ENCODE measurements around the gene DCDC2B.
"Not testable (repeated sequence)": the region's sequence is repeated elsewhere in the genome, so short reads cannot be mapped to it uniquely, and the experiment has no call there.

DCDC2B gene

DNA sequence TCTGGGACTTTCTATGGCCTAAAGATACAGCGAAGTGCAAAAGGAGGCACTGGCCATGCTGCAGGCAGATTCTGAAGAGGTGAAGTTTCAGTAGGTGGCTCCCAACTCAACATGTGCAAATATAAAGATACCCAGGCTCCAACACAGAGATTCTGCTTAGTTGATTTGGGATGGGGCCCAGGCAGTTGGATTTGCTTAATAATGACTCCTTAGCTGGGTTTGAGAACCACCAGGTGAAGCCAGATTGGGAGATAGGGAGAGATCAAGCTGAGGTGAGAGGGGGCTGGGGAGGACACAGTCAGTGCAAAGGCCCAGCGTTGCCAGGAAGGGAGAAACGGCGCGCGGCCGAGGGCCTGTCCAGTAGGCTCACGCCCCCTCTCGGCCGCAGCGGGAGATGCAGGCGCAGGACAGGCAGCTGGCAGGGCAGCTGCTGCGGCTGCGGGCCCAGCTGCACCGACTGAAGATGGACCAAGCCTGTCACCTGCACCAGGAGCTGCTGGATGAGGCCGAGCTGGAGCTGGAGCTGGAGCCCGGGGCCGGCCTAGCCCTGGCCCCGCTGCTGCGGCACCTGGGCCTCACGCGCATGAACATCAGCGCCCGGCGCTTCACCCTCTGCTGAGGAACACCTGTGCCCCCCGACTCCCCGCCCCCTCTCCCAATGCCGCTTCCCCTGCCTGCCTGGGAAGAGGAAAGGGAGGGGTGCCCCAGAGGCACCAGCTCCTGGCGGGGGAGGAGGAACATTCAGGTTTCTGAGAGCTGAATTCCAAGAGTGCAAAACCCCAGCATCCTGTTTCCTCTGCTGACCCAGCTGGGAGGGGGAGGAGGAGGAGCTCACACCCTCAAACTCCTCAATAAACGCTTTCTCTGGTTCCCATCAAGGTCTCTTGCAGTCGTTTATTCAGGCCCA, 39.3 kb downstream of the DCDC2B start:
- in situ Hi-C loops (cut with HindIII; ENCODE audit: low pct_ligation_motif_present, low pct_unique_long_range_greater_than_20kb, low sequenced_read_pairs) = no loop called here
- DNase-seq = peak; percentile 13

DNA sequence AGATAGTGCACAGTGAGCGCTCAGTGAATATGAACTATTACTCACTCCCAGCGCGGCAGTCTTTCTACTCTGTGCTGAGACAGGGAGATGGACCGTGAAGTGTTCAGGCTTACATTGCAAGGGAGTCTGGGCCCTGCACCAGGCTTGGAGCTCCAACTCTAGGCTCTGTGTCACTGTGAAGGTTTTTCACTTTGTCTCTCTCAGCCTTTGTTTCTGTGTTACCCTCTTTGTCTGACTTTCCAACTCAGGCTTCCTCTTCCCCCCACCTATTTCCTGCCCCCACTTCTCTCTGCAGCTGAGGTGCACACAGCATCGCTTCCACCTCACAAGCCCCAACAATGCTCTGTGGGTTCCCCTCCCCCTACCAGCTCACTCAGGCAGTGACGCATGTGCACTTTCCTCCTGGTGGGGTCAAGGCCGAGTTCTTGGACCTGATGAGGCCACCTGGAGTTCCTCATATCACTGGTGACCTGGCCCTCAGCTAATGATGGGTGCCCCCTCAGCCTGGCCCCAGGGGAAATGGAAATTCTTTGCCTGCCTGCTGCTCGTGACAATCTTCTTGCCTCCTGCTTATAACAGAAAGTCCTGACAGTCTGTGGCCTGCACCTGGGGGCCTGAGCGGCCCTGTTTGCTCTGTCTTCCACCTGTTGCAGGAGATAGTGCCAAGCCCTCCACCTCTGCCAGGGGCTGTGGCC, 41.1 kb downstream of the DCDC2B start:
- in situ Hi-C loops (cut with HindIII; ENCODE audit: low pct_ligation_motif_present, low pct_unique_long_range_greater_than_20kb, low sequenced_read_pairs) = no loop called here

DNA sequence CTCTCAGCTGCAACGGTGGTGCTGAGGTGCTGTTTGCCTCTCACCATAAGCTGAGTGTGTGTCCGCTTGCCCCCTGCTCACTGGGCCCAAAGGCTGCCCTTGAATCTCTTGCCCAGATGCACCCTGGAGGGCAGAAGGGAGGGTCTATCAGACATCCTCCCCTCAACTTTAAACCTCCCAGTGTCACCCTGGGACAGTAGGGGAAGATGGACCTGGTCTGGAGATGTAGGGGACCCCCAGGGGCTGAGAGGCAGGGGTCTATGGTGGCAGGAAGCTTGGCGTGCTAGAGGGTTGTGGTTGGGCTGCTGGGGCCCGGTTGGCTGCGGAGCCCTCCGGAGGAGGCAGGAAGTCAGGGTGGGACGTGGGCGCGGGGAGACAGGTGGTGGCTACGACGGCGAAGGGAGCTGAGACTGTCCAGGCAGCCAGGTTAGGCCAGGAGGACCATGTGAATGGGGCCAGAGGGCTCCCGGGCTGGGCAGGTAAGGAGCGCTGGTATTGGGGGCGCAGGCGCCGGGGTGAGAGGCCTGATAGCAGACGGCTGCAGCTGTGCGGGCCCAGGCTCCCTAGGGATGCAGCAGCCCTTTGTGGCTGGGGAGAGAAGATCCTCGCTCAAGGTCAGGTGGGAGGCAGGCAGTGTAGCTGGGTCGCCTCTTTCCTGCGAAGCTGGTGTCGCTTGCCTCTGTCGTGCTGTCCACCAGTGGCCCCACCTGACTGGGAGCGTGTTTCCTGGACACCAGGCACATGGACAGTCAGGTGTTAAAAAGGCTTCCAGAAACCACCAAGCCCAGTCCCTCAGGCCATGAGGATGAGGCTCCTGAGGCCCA, 42.2 kb downstream of the DCDC2B start, which contains the start of gene LCK:
LCK (plus strand) TSS at position 373 of the 824 bp plus-strand sequence. CDS start 23,065 bp downstream, outside the sequence.
- DNase-seq = no peak
- in situ Hi-C loops (cut with HindIII; ENCODE audit: low pct_ligation_motif_present, low pct_unique_long_range_greater_than_20kb, low sequenced_read_pairs) = no loop called here

More for the DNA sequence above, 41.1 kb downstream of the DCDC2B start:
- peak; percentile 51 for DNase-seq

DNA sequence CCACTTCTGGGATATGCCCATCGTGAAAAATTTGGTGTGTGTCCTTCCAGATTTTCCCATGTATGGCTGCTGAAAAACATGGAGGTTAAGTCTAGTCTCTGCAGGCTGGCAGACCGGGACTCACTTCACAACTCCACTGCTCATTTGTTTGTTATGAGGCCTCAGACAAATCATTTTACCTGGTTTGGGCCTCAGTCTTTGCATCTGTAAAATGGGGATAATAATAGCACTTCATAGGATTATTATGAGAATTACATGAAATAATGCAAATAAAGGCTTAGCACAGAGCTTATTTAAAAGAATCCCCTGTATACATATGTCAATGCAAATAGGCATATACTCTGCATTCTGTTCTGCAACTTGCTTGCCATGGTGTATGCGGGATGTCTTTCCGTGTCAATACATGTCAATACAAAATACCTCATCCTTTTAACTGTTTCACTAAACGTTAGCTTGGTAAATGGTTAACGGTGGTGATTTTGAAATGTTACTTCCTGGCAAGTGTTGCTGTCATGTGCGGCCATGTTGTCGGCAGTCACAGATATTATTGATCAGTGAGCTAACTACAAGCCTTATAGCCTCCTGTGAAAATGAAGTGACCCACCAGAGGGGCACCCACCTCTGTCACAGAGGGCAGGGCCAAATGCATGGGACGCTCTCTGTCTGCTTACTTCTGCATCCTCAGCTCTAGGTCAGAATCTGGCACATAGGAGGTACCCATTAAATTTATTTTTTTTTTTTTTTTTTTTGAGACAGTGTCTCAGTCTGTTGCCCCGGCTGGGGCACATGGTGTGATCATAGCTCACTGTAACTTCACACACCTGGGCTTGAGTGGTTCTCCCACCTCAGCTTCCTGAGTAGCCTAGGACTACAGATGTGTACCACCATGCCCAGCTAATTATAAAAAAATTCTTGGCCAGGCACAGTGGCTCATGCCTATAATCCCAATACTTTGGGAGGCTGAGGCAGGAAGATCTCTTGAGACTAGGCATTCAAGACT, 46.5 kb downstream of the DCDC2B start:
- no peak for DNase-seq

DNA sequence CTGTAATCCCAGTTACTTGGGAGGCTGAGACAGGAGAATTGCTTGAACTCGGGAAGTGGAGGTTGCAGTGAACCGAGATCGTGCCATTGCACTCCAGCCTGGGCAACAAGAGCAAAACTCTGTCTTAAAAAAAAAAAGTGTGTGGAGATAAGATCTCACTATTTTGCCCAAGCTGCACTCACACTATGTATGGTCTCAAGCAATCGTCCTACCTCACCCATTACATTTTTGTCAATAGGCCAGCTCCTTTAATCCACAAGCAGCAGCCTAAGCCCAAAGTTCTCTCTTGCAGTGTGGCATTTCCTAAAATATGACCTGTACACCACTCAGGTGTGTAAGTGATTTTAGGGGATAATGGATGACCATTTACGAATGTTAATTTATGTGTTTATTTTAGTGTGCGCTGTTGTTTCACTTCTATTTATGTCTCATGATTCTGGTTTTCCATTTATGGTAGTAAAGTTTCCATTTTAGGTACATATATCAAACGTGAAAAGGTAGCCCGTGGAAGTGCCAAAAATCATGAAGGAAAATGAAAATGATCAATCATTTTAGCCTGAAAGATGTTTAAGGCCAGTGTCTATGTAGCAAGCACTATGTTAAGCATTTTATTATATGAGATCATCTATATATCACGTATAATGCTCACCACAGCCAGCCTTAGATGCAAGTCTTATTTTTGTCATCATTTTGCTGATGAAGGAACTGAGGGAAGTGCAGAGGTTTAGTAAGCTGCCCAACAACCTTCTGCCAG, 47.8 kb downstream of the DCDC2B start:
- no peak for DNase-seq
- in situ Hi-C loops (cut with HindIII; ENCODE audit: low pct_ligation_motif_present, low pct_unique_long_range_greater_than_20kb, low sequenced_read_pairs) = no loop called here

More for the DNA sequence above, 46.5 kb downstream of the DCDC2B start:
- in situ Hi-C loops (cut with HindIII; ENCODE audit: low pct_ligation_motif_present, low pct_unique_long_range_greater_than_20kb, low sequenced_read_pairs) = no loop called here

DNA sequence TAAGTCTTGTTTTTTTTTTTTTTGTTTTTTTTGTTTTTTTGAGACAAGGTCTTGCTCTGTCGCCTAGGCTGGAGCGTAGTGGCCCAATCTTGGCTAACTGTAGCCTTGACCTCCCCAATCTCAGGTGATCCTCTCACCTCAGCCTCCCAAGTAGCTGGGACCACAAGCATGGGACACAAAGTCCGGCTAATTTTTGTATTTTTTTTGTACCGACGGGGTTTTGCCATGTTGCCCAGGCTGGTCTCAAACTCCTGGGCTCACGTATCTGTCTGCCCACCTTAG, 48.3 kb downstream of the DCDC2B start:
- DNase-seq = no peak
- in situ Hi-C loops (cut with HindIII; ENCODE audit: low pct_ligation_motif_present, low pct_unique_long_range_greater_than_20kb, low sequenced_read_pairs) = no loop called here

DNA sequence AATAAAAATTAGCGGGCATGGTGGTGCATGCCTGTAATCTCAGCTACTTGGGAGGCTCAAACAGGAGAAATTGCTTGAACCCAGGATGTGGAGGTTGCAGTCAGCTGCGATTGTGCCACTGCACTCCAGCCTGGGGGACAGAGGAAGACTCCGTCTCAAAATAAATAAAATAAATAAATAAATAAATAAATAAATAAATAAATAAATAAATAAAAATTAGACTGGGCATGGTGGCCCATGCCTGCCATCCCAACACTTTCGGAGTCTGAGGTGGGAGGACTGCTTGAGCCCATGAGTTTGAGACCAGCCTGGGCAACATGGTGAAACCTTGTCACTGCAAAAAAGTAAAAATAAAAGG, 54.3 kb downstream of the DCDC2B start:
- in situ Hi-C loops (cut with HindIII; ENCODE audit: low pct_ligation_motif_present, low pct_unique_long_range_greater_than_20kb, low sequenced_read_pairs); DNase-seq: not testable (repeated sequence)

DNA sequence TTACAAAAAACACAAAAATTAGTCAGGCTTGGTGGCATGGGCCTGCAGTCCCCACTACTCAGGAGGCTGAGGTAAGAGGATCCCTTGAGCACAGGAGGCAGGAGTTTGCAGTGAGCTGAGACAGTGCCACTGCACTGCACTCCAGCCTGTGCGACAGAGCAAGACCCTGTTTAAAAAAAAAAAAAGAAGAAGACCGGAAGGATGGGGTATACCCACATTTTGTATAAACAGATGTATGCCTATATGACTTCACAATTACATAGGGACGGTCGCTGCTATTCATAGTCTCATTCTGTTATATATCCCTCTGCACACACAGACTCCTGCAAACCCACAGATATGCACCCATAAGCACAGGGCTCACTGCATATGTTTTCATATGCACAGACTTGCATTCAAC, 54.9 kb downstream of the DCDC2B start:
- no peak for DNase-seq
- in situ Hi-C loops (cut with HindIII; ENCODE audit: low pct_ligation_motif_present, low pct_unique_long_range_greater_than_20kb, low sequenced_read_pairs) = no loop called here
